ENCODE results near the gene NPHS1.
A peak's percentile ranks its signal among the peaks of the same experiment; 100 is the strongest.

Gene NPHS1

GRCh38 chr19:35852029-35852780, at the start of gene NPHS1:
Gene NPHS1 (minus strand): TSS chr19:35852504. CDS start chr19:35851837, 667 bp downstream.
- H3K9ac ChIP-seq: no peak within 1 kb of the TSS
- H3K4me2 ChIP-seq: no peak within 1 kb of the TSS
- H3K27me3 ChIP-seq: peaks cover 51 to 98% (median 77%) of the 10 kb centered on the region in 11 experiments
- H3K4me3 ChIP-seq: no peak within 1 kb of the TSS
- no peak for TF ChIP-seq Cebpa-rat (IDR thresholded peaks at IDR 0.05)
- H3K36me3 ChIP-seq: no peaks in the 10 kb centered on the region
- H3K27ac ChIP-seq: no peak within 1 kb of the TSS
- peaks cover 7 to 17% (median 14%) of the 10 kb centered on the region in 10 experiments for H3K4me1 ChIP-seq
- peaks cover 0 to 17% (median 0%) of the 10 kb centered on the region in 11 experiments; a peak in 8 of 22 replicates for H4K20me1 ChIP-seq
- H3K9me3 ChIP-seq (replicated peaks in 1 of 11): no peaks in the 10 kb centered on the region

DNA sequence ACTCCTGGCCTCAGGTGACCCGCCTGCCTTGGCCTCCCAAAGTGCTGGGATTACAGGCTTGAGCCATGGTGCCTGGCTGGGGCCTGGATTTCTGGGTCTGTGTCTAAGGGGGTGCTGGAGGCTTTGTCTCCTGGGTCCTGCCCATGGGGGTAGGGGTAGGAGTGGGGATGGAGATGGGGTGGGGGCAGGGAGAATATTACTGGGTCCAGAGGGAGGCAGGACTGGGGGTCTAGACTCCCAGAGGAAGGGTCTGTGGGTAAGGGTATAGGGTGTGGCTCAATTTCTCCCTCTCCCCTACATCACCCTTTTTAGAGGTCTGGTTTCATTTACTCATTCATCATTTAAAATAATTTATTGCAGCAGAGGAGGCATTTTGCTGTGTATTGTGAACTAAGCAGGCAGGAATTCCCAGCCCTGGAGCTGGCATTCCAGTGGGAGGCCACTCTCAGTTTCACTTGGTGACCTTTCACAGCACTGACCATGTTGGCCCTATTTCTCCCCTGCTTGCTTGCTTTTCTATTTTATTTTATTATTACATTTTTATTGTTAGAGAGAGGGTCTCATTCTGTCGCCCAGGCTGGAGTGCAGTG, 48.8 kb upstream of the NPHS1 start:
- Histone ChIP-seq H3K4me2 (peak overlapping the region; percentile 89 to 100 (median 99)), H3K4me1 (peaks cover 67 to 80% (median 75%) of the 10 kb centered on the region in 10 experiments), H3K9ac (peak overlapping the region; percentile 85 to 92 (median 90)), H3K27me3 (no peaks in the 10 kb centered on the region), H4K20me1 (peaks cover 0 to 35% (median 26%) of the 10 kb centered on the region in 11 experiments; a peak in 17 of 22 replicates), H3K27ac (peak overlapping the region; percentile 85 to 99 (median 96)), H3K36me3 (peaks cover 13 to 50% (median 26%) of the 10 kb centered on the region in 11 experiments), H3K4me3 (peak overlapping the region; percentile 78 to 95 (median 86); a peak in 18 of 20 replicates), H3K9me3 (replicated peaks in 1 of 11) (no peaks in the 10 kb centered on the region)
- TF ChIP-seq Cebpa-rat (IDR thresholded peaks at IDR 0.05): no peak

- no peaks in the 10 kb centered on the region for H3K9me3 ChIP-seq (replicated peaks in 1 of 11)
- H3K36me3 ChIP-seq: peaks cover 27 to 52% (median 40%) of the 10 kb centered on the region in 11 experiments
- peaks cover 0 to 50% (median 39%) of the 10 kb centered on the region in 11 experiments; a peak in 17 of 22 replicates for H4K20me1 ChIP-seq
- no peaks in the 10 kb centered on the region for H3K27me3 ChIP-seq
- no peak for TF ChIP-seq Cebpa-rat (IDR thresholded peaks at IDR 0.05)
- H3K4me2 ChIP-seq: peak overlapping the region; percentile 89 to 100 (median 99)
- peak overlapping the region; percentile 78 to 95 (median 86) for H3K4me3 ChIP-seq
- peak overlapping the region; percentile 85 to 99 (median 96) for H3K27ac ChIP-seq
- H3K4me1 ChIP-seq: peaks cover 53 to 76% (median 66%) of the 10 kb centered on the region in 10 experiments
- peak overlapping the region; percentile 85 to 92 (median 90) for H3K9ac ChIP-seq
Measured at GRCh38 chr19:35899547-35900214, 47.4 kb upstream of the NPHS1 start.

DNA sequence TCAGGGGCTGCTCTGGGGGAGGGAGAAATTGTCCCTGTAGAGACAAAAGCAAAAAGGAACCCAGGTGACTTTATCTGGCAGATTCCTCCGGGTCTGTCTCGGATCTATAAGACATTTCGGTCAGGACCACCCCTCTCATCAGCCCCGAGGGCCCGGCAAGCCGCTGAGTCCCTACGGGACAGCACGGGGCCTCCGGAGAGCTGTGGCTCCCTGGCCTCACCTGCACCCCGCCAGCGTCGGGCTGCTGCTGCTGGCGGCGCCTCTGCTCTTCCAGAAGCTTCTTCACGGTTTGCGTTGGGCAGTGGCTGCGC, 46.1 kb upstream of the NPHS1 start:
- Histone ChIP-seq H3K9ac (peak overlapping the region; percentile 85 to 92 (median 90)), H3K27ac (peak overlapping the region; percentile 85 to 99 (median 96)), H3K36me3 (peaks cover 38 to 58% (median 53%) of the 10 kb centered on the region in 11 experiments), H3K4me2 (peak overlapping the region; percentile 89 to 100 (median 97)), H3K27me3 (no peaks in the 10 kb centered on the region), H3K4me3 (peak overlapping the region; percentile 78 to 95 (median 86)), H3K4me1 (peaks cover 42 to 75% (median 56%) of the 10 kb centered on the region in 10 experiments), H4K20me1 (peaks cover 0 to 62% (median 52%) of the 10 kb centered on the region in 11 experiments; a peak in 17 of 22 replicates), H3K9me3 (replicated peaks in 1 of 11) (no peaks in the 10 kb centered on the region)
- TF ChIP-seq Cebpa-rat (IDR thresholded peaks at IDR 0.05): no peak

GRCh38 chr19:35897706-35898451, 45.6 kb upstream of the NPHS1 start:
- Histone ChIP-seq H3K9ac (peak overlapping the region; percentile 85 to 92 (median 90)), H3K27me3 (no peaks in the 10 kb centered on the region), H3K9me3 (replicated peaks in 1 of 11) (no peaks in the 10 kb centered on the region), H3K4me2 (peak overlapping the region; percentile 89 to 100 (median 97)), H3K36me3 (peaks cover 44 to 64% (median 58%) of the 10 kb centered on the region in 11 experiments), H4K20me1 (peaks cover 0 to 68% (median 57%) of the 10 kb centered on the region in 11 experiments; a peak in 17 of 22 replicates), H3K4me3 (peak overlapping the region; percentile 78 to 95 (median 86)), H3K27ac (peak overlapping the region; percentile 85 to 99 (median 96); a peak in 21 of 22 replicates), H3K4me1 (peaks cover 36 to 72% (median 50%) of the 10 kb centered on the region in 10 experiments)
- no peak for TF ChIP-seq Cebpa-rat (IDR thresholded peaks at IDR 0.05)

DNA sequence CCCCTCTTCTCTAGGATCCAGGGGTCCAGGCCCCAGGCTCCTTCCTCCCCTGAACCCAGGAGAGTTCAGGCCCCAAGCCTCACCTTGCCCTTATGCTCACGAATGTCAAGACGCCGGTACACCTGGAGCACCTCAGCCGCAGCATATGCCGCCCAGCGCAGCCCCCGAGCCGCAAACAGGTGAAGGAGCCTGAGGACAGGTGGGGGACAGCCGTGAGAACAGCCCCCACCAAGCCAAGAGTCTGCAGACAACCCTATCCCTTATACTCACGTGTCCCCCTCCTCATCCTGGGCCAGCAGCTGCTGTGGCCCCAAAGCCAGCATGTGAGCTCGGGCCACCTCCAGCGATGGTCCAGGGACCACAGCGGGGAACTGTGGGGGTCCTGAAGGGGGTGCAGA, 44.3 kb upstream of the NPHS1 start:
- Histone ChIP-seq H3K4me3 (peak overlapping the region in 4 of 10 experiments; percentile 86 to 94 (median 90); a peak in 7 of 20 replicates), H3K27ac (peak overlapping the region in 2 of 11 experiments; percentile 29 to 98; a peak in 1 of 22 replicates), H3K27me3 (no peaks in the 10 kb centered on the region), H3K4me1 (peaks cover 24 to 65% (median 37%) of the 10 kb centered on the region in 10 experiments), H4K20me1 (peaks cover 0 to 80% (median 68%) of the 10 kb centered on the region in 11 experiments; a peak in 17 of 22 replicates), H3K9me3 (replicated peaks in 1 of 11) (no peaks in the 10 kb centered on the region), H3K9ac (peak overlapping the region in 7 of 11 experiments; percentile 0 to 92 (median 88); a peak in 8 of 22 replicates), H3K36me3 (peaks cover 56 to 76% (median 71%) of the 10 kb centered on the region in 11 experiments), H3K4me2 (peak overlapping the region in 5 of 11 experiments; percentile 89 to 100 (median 97); a peak in 9 of 22 replicates)
- no peak for TF ChIP-seq Cebpa-rat (IDR thresholded peaks at IDR 0.05)

GRCh38 chr19:35895911-35896642, 43.8 kb upstream of the NPHS1 start:
- Histone ChIP-seq H4K20me1 (peaks cover 0 to 86% (median 72%) of the 10 kb centered on the region in 11 experiments; a peak in 17 of 22 replicates), H3K4me2 (peak overlapping the region in 5 of 11 experiments; percentile 28 to 100 (median 89); a peak in 8 of 22 replicates), H3K4me1 (peaks cover 18 to 60% (median 32%) of the 10 kb centered on the region in 10 experiments), H3K36me3 (peaks cover 59 to 82% (median 76%) of the 10 kb centered on the region in 11 experiments), H3K27ac (no peak overlapping the region; a peak in 1 of 22 replicates), H3K9ac (peak overlapping the region in 5 of 11 experiments; percentile 23 to 90 (median 53); a peak in 7 of 22 replicates), H3K9me3 (replicated peaks in 1 of 11) (no peaks in the 10 kb centered on the region), H3K27me3 (no peaks in the 10 kb centered on the region), H3K4me3 (peak overlapping the region in 4 of 10 experiments; percentile 11 to 94 (median 86); a peak in 5 of 20 replicates)
- TF ChIP-seq Cebpa-rat (IDR thresholded peaks at IDR 0.05): no peak

All from BLaER1 treated with 17β-estradiol and CSF1 and Interleukin-3, amounts not matched to agents 10 nM and 100 nM (cell line).